WTC11 (cell line): ENCODE data around the gene PCSK4. TPM values are rescaled to one million over a fixed set of nuclear protein-coding genes. Genes with fewer than 3 reads are reported as not detected.

Experiments used
- ATAC-seq: fragments of 200-7000 bp; cut with Tn5 transposase; 2 replicates; pipeline ENCODE4 v1.10.0; 2021; ENCODE audit warnings: mild to moderate bottlenecking, moderate library complexity
- CTCF ChIA-PET: fragments of 300-600 bp; sonication (Branson Sonifier 250); formaldehyde crosslinking; loops from one replicate; lab custom pipeline; 2021; ENCODE audit warnings: antibody characterized with exemption; lab: Charles Lee
- POLR2A ChIA-PET: fragments of 350-600 bp; sonication (Branson Sonifier 250); formaldehyde crosslinking; loops from one replicate; lab custom pipeline; 2021; ENCODE audit warnings: antibody characterized with exemption; lab: Charles Lee
- DNase-seq: peaks from one replicate; pipeline ENCODE4 v3.0.0; 2021; ENCODE audit warnings: low spot score
- H3K27ac Mint-ChIP-seq: 2 replicates; pipeline ENCODE4 v1.8.0; 2021; ENCODE audit warnings: mixed read lengths
- H3K27me3 Mint-ChIP-seq: 2 replicates; pipeline ENCODE4 v1.8.0; 2021; ENCODE audit warnings: low read depth, mild to moderate bottlenecking, moderate library complexity, mixed read lengths
- H3K36me3 Mint-ChIP-seq: 2 replicates; pipeline ENCODE4 v1.8.0; 2021; ENCODE audit warnings: mixed read lengths
- H3K4me1 Mint-ChIP-seq: 2 replicates; pipeline ENCODE4 v1.8.0; 2022; ENCODE audit warnings: mixed read lengths
- H3K4me3 Mint-ChIP-seq: 2 replicates; pipeline ENCODE4 v1.8.0; 2021; ENCODE audit warnings: mild to moderate bottlenecking, moderate library complexity, mixed read lengths
- H3K9me3 Mint-ChIP-seq: 2 replicates; pipeline ENCODE4 v1.8.0; 2021; ENCODE audit warnings: mixed read lengths
- ESRRA ChIP-seq: sonication (generic); formaldehyde crosslinking; IDR thresholded peaks from 2 replicates; pipeline ENCODE4 v1.8.1; 2022; ENCODE audit warnings: mild to moderate bottlenecking, missing genetic modification reagents, borderline replicate concordance
- IRF2 ChIP-seq: sonication (generic); formaldehyde crosslinking; IDR thresholded peaks from 2 replicates; pipeline ENCODE4 v1.8.0; 2022; ENCODE audit warnings: low read depth, missing genetic modification reagents, borderline replicate concordance
- MXD4 ChIP-seq: fragments of 250-450 bp; sonication (Bioruptor Pico); IDR thresholded peaks from 2 replicates; pipeline ENCODE4 v1.8.0; 2021; ENCODE audit warnings: mild to moderate bottlenecking, moderate library complexity, borderline replicate concordance
- MYBL2 ChIP-seq: sonication (generic); formaldehyde crosslinking; IDR thresholded peaks from 2 replicates; pipeline ENCODE4 v1.8.1; 2023; ENCODE audit warnings: mild to moderate bottlenecking, moderate library complexity, missing genetic modification reagents
- NFATC4 ChIP-seq: fragments of 250-450 bp; sonication (Bioruptor Pico); IDR thresholded peaks from 2 replicates; pipeline ENCODE4 v1.9.0; 2021; ENCODE audit warnings: mild to moderate bottlenecking
- NR3C1 ChIP-seq: sonication (generic); formaldehyde crosslinking; conservative IDR thresholded peaks from 2 replicates; pipeline ENCODE4 v1.8.1; 2023; ENCODE audit warnings: low read depth, mild to moderate bottlenecking, missing genetic modification reagents
- PRRX2 ChIP-seq: fragments of 250-450 bp; sonication (Bioruptor Pico); IDR thresholded peaks from 2 replicates; pipeline ENCODE4 v1.8.0; 2021; ENCODE audit warnings: mild to moderate bottlenecking
- RORB ChIP-seq: fragments of 250-450 bp; sonication (Bioruptor Pico); IDR thresholded peaks from 2 replicates; pipeline ENCODE4 v1.9.0; 2021; ENCODE audit warnings: mild to moderate bottlenecking
- TP53 ChIP-seq: sonication (generic); formaldehyde crosslinking; IDR thresholded peaks from 2 replicates; pipeline ENCODE4 v1.8.1; 2023; ENCODE audit warnings: mild to moderate bottlenecking, missing genetic modification reagents
- ZNF425 ChIP-seq: fragments of 250-450 bp; sonication (Bioruptor Pico); conservative IDR thresholded peaks from 2 replicates; pipeline ENCODE4 v1.9.0; 2021; ENCODE audit warnings: mild to moderate bottlenecking
- total RNA-seq: library from RNA; stranded (reverse); gene quantifications from 3 replicates; pipeline ENCODE4 v1.2.3, GENCODE V29; 2021
- TF ChIP-seq, protein P1 (sequence below): sonication (generic); formaldehyde crosslinking; IDR thresholded peaks from 2 replicates; pipeline ENCODE4 v1.8.1; 2023; ENCODE audit warnings: mild to moderate bottlenecking, missing genetic modification reagents, borderline replicate concordance
- TF ChIP-seq, protein P2 (sequence below): sonication (generic); formaldehyde crosslinking; IDR thresholded peaks from 2 replicates; pipeline ENCODE4 v1.8.1; 2022; ENCODE audit warnings: missing genetic modification reagents, borderline replicate concordance

Gene PCSK4
- total RNA-seq, 1 experiment from 2014 or later = 22.4 TPM

DNA sequence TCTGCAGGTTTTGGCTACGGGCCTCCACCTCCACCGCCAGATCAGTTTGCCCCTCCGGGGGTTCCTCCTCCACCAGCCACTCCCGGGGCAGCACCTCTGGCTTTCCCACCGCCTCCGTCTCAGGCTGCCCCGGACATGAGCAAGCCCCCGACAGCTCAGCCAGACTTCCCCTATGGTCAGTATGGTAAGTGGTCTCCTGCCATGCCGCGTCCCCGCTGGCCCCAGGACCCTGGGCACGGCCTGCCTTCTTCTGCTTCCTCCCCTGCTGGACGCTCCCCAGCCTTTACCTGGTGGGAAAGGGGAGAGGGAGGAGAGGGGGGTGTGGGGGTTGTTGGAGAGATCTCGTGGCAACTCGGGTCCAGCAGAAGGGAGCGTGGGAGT is 57.7 kb downstream of the PCSK4 start (continued):
- no peak for TF ChIP-seq MYBL2 (CRISPR knock-in tag)

DNA sequence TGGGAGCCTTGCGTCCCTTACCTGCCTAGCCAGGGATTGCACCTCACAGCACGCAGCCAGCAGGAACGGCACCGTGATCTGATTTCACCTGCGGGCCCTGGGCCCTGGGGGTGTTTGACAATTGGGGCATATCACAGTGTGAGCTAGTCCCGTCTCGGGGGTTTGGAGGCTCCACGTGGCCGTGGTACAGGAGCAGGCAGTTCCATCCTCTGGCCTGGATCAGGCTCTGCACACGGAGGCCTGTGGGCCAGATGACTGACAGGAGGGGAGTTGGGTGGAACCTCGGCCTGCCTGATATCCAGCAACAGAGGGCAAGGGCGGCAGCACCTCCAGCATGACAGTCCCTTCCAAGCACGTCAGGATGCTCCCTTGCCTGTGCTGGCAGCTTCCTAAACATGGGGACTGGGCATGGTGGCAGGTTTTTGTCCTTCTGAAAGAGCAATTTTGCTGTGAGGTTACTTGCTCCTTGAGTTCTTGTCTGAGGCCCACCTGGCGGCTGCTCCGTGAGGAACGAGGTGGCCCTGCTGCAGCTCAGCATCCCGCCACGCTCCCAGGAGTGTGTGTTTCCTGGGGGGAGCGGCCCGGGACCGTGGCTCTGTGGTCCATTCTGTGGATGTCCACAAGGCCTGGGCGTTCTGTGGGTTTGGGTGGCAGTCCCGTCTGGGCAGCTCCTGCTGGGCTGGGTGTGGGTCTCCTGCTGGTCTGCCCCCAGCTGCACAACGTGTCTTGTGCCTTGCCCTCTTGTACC is 58.2 kb downstream of the PCSK4 start:
- ChIA-PET POLR2A (no interaction called here), CTCF (no interaction called here)
- H3K36me3 Mint-ChIP-seq = peaks cover 35% of the 10 kb centered on the region
- no peak overlapping the region for H3K27ac Mint-ChIP-seq
- no peaks in the 10 kb centered on the region for H3K4me1 Mint-ChIP-seq
- TF ChIP-seq PRRX2 (CRISPR knock-in tag) (no peak), ZNF425 (CRISPR knock-in tag) (no peak), NFATC4 (CRISPR knock-in tag) (no peak), RORB (no peak), TP53 (CRISPR knock-in tag) (no peak), IRF2 (CRISPR knock-in tag) (no peak), MXD4 (CRISPR knock-in tag) (no peak), NR3C1 (CRISPR knock-in tag) (no peak), ESRRA (CRISPR knock-in tag) (no peak)
- TF ChIP-seq, protein P1, sequence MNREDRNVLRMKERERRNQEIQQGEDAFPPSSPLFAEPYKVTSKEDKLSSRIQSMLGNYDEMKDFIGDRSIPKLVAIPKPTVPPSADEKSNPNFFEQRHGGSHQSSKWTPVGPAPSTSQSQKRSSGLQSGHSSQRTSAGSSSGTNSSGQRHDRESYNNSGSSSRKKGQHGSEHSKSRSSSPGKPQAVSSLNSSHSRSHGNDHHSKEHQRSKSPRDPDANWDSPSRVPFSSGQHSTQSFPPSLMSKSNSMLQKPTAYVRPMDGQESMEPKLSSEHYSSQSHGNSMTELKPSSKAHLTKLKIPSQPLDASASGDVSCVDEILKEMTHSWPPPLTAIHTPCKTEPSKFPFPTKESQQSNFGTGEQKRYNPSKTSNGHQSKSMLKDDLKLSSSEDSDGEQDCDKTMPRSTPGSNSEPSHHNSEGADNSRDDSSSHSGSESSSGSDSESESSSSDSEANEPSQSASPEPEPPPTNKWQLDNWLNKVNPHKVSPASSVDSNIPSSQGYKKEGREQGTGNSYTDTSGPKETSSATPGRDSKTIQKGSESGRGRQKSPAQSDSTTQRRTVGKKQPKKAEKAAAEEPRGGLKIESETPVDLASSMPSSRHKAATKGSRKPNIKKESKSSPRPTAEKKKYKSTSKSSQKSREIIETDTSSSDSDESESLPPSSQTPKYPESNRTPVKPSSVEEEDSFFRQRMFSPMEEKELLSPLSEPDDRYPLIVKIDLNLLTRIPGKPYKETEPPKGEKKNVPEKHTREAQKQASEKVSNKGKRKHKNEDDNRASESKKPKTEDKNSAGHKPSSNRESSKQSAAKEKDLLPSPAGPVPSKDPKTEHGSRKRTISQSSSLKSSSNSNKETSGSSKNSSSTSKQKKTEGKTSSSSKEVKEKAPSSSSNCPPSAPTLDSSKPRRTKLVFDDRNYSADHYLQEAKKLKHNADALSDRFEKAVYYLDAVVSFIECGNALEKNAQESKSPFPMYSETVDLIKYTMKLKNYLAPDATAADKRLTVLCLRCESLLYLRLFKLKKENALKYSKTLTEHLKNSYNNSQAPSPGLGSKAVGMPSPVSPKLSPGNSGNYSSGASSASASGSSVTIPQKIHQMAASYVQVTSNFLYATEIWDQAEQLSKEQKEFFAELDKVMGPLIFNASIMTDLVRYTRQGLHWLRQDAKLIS (CRISPR knock-in tag) = no peak
- TF ChIP-seq, protein P2, sequence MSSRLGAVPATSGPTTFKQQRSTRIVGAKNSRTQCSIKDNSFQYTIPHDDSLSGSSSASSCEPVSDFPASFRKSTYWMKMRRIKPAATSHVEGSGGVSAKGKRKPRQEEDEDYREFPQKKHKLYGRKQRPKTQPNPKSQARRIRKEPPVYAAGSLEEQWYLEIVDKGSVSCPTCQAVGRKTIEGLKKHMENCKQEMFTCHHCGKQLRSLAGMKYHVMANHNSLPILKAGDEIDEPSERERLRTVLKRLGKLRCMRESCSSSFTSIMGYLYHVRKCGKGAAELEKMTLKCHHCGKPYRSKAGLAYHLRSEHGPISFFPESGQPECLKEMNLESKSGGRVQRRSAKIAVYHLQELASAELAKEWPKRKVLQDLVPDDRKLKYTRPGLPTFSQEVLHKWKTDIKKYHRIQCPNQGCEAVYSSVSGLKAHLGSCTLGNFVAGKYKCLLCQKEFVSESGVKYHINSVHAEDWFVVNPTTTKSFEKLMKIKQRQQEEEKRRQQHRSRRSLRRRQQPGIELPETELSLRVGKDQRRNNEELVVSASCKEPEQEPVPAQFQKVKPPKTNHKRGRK (CRISPR knock-in tag) = no peak
- ATAC-seq (no peak), DNase-seq (no peak)
- H3K27me3 Mint-ChIP-seq = no peaks in the 10 kb centered on the region
- H3K9me3 Mint-ChIP-seq = no peaks in the 10 kb centered on the region
- no peak overlapping the region for H3K4me3 Mint-ChIP-seq

Other genes starting within 250 kb of the PCSK4 start
- gene ATP5F1D, start 248.6 kb downstream of the PCSK4 start, total RNA-seq = 262 to 277 TPM (median 270 TPM) in 3 replicates
- 189 to 190 TPM (median 189 TPM) in 3 replicates for gene MIDN, start 241.8 kb downstream of the PCSK4 start, total RNA-seq
- 256 to 298 TPM (median 256 TPM) in 3 replicates for gene CIRBP, start 221.0 kb downstream of the PCSK4 start, total RNA-seq
- gene FAM174C, start 214.8 kb downstream of the PCSK4 start, total RNA-seq = 59.4 to 65.9 TPM (median 65.7 TPM) in 3 replicates
- 11.4 to 14.2 TPM (median 12.6 TPM) in 3 replicates for gene EFNA2, start 204.5 kb downstream of the PCSK4 start, total RNA-seq
- 136 to 149 TPM (median 139 TPM) in 3 replicates for gene NDUFS7, start 106.4 kb downstream of the PCSK4 start, total RNA-seq
- gene GAMT, start 88.8 kb downstream of the PCSK4 start, total RNA-seq = 27.7 to 33.6 TPM (median 28.9 TPM) in 3 replicates
- gene DAZAP1, start 82.8 kb downstream of the PCSK4 start, total RNA-seq = 338 to 360 TPM (median 339 TPM) in 3 replicates
- gene RPS15, start 52.0 kb downstream of the PCSK4 start, total RNA-seq = 1,932 to 2,169 TPM (median 2,158 TPM) in 3 replicates
- gene APC2, start 40.2 kb downstream of the PCSK4 start, total RNA-seq = 1.0 to 1.4 TPM (median 1.1 TPM) in 3 replicates
- gene C19orf25, start 11.1 kb downstream of the PCSK4 start, total RNA-seq = 56.5 to 65.7 TPM (median 60.4 TPM) in 3 replicates
- 17.0 to 19.5 TPM (median 19.1 TPM) in 3 replicates for gene REEP6, start 831 bp upstream of the PCSK4 start, total RNA-seq
- 0.55 to 1.9 TPM (median 1.5 TPM) in 3 replicates for gene ADAMTSL5, start 22.7 kb upstream of the PCSK4 start, total RNA-seq
- 0.60 to 1.4 TPM (median 0.62 TPM) in 3 replicates for gene PLK5, start 33.7 kb upstream of the PCSK4 start, total RNA-seq
- gene MEX3D, start 78.0 kb upstream of the PCSK4 start, total RNA-seq = 69.5 to 80.5 TPM (median 78.2 TPM) in 3 replicates
- 90.2 to 94.8 TPM (median 93.2 TPM) in 3 replicates for gene MBD3, start 102.5 kb upstream of the PCSK4 start, total RNA-seq
- 195 to 198 TPM (median 196 TPM) in 3 replicates for gene UQCR11, start 115.1 kb upstream of the PCSK4 start, total RNA-seq
- gene TCF3, start 162.3 kb upstream of the PCSK4 start, total RNA-seq = 323 to 350 TPM (median 324 TPM) in 3 replicates